ENCODE measurements around the gene RBM39. TPM values are rescaled to one million over a fixed set of nuclear protein-coding genes. Genes with fewer than 3 reads are reported as not detected.

RBM39 gene
- total and polyA plus RNA-seq, 2 of the 13 experiments (the other 11 are each of a cell fraction or from before 2014, with no cell fraction given), result 788 to 920 TPM

DNA sequence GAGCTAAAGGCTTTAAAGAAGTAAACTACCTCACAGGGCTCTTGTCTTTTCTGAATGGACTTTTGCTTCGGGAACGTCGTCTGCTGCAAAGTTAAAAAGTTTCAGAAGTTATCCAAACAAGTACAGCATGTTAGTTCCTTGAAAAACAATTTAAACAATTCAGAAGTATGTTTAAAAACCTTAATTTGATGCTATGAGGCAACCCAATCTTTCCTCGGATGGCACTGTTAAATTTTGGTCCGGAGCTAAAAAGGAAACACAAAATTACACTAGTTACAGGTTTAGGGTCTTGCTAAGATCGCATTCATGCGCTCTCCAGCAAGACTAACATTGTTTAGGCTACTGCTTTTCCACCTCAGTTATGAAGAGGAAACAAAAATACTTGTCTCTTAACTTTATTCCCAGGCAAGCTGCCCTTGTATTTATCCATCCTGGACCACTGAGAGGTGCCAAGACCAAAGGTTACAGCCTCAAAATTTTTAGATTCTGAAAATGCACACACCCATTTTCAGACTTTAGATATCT is 12.7 kb downstream of the RBM39 start (continued):
- TF ChIP-seq, protein P1, sequence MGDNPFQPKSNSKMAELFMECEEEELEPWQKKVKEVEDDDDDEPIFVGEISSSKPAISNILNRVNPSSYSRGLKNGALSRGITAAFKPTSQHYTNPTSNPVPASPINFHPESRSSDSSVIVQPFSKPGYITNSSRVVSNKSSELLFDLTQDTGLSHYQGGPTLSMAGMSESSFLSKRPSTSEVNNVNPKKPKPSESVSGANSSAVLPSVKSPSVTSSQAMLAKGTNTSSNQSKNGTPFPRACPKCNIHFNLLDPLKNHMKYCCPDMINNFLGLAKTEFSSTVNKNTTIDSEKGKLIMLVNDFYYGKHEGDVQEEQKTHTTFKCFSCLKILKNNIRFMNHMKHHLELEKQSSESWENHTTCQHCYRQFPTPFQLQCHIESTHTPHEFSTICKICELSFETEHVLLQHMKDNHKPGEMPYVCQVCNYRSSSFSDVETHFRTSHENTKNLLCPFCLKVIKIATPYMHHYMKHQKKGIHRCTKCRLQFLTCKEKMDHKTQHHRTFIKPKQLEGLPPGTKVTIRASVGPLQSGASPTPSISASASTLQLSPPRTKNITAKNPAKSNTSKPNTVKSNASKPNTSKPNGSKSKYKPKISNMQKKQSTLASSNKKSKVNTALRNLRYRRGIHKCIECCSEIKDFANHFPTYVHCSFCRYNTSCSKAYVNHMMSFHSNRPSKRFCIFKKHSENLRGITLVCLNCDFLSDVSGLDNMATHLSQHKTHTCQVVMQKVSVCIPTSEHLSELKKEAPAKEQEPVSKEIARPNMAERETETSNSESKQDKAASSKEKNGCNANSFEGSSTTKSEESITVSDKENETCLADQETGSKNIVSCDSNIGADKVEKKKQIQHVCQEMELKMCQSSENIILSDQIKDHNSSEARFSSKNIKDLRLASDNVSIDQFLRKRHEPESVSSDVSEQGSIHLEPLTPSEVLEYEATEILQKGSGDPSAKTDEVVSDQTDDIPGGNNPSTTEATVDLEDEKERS (CRISPR knock-in tag; IDR thresholded peaks at IDR 0.05), result no peak
- no peak for TF ChIP-seq ZNF782 (CRISPR knock-in tag; IDR thresholded peaks at IDR 0.05; ENCODE audit: borderline replicate concordance)
- TF ChIP-seq, protein P2, sequence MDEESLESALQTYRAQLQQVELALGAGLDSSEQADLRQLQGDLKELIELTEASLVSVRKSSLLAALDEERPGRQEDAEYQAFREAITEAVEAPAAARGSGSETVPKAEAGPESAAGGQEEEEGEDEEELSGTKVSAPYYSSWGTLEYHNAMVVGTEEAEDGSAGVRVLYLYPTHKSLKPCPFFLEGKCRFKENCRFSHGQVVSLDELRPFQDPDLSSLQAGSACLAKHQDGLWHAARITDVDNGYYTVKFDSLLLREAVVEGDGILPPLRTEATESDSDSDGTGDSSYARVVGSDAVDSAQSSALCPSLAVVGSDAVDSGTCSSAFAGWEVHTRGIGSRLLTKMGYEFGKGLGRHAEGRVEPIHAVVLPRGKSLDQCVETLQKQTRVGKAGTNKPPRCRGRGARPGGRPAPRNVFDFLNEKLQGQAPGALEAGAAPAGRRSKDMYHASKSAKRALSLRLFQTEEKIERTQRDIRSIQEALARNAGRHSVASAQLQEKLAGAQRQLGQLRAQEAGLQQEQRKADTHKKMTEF (CRISPR knock-in tag; IDR thresholded peaks at IDR 0.05), result no peak
- TF ChIP-seq, protein P3, sequence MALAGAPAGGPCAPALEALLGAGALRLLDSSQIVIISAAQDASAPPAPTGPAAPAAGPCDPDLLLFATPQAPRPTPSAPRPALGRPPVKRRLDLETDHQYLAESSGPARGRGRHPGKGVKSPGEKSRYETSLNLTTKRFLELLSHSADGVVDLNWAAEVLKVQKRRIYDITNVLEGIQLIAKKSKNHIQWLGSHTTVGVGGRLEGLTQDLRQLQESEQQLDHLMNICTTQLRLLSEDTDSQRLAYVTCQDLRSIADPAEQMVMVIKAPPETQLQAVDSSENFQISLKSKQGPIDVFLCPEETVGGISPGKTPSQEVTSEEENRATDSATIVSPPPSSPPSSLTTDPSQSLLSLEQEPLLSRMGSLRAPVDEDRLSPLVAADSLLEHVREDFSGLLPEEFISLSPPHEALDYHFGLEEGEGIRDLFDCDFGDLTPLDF (CRISPR knock-in tag; IDR thresholded peaks at IDR 0.05), result no peak
- TF ChIP-seq, protein P4, sequence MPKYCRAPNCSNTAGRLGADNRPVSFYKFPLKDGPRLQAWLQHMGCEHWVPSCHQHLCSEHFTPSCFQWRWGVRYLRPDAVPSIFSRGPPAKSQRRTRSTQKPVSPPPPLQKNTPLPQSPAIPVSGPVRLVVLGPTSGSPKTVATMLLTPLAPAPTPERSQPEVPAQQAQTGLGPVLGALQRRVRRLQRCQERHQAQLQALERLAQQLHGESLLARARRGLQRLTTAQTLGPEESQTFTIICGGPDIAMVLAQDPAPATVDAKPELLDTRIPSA (CRISPR knock-in tag; IDR thresholded peaks at IDR 0.05; ENCODE audit: borderline replicate concordance), result no peak
- TF ChIP-seq NCOR1 (IDR thresholded peaks at IDR 0.05; ENCODE audit: borderline replicate concordance, low read length), result no peak
- TF ChIP-seq RCOR2 (CRISPR knock-in tag; IDR thresholded peaks at IDR 0.05), result no peak
- TF ChIP-seq, protein P5, sequence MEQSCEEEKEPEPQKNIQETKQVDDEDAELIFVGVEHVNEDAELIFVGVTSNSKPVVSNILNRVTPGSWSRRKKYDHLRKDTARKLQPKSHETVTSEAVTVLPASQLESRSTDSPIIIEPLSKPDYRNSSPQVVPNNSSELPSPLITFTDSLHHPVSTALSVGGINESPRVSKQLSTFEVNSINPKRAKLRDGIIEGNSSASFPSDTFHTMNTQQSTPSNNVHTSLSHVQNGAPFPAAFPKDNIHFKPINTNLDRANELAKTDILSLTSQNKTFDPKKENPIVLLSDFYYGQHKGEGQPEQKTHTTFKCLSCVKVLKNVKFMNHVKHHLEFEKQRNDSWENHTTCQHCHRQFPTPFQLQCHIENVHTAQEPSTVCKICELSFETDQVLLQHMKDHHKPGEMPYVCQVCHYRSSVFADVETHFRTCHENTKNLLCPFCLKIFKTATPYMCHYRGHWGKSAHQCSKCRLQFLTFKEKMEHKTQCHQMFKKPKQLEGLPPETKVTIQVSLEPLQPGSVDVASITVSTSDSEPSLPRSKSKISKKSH (CRISPR knock-in tag; IDR thresholded peaks at IDR 0.05; ENCODE audit: borderline replicate concordance), result no peak
- TF ChIP-seq TOPORS (CRISPR knock-in tag; IDR thresholded peaks at IDR 0.05), result 0 out of 2 replicates have a peak, but pooled peaks have one; percentile 35
- TF ChIP-seq, protein P6, sequence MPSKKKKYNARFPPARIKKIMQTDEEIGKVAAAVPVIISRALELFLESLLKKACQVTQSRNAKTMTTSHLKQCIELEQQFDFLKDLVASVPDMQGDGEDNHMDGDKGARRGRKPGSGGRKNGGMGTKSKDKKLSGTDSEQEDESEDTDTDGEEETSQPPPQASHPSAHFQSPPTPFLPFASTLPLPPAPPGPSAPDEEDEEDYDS (CRISPR knock-in tag; IDR thresholded peaks at IDR 0.05), result no peak
- no peak for TF ChIP-seq HMG20A (CRISPR knock-in tag; IDR thresholded peaks at IDR 0.05; ENCODE audit: borderline replicate concordance)
- no peak for TF ChIP-seq PRMT3 (CRISPR knock-in tag; IDR thresholded peaks at IDR 0.05; ENCODE audit: borderline replicate concordance, low read depth)
- TF ChIP-seq SNAPC2 (CRISPR knock-in tag; IDR thresholded peaks at IDR 0.05), result 0 out of 2 replicates have a peak, but pooled peaks have one; percentile 37
